A673 (cell line): Measurements from ENCODE around the gene SHC4. TPM values are rescaled to one million over a fixed set of nuclear protein-coding genes. Genes with fewer than 3 reads are reported as not detected.

Experiments used
- BruUV-seq: library from RNA; stranded (reverse); fragments of 400-500 nt; replicated peaks from 2 replicates; lab custom pipeline; 2021; lab: Mats Ljungman, UMichigan
- CTCF ChIA-PET: fragments of 300-600 bp; sonication (Branson Sonifier 250); formaldehyde crosslinking; loops from one replicate; lab custom pipeline; 2022; ENCODE audit warnings: antibody characterized with exemption; lab: Charles Lee
- POLR2A ChIA-PET: fragments of 300-600 bp; sonication (Branson Sonifier 250); formaldehyde crosslinking; loops from one replicate; lab custom pipeline; 2022; ENCODE audit warnings: antibody characterized with exemption; ENCODE audit not compliant: low non-redundant PET; lab: Charles Lee
- DNase-seq: peaks from one replicate; pipeline ENCODE4 v3.0.0-alpha.2; 2015; ENCODE audit warnings: low spot score
- H3K27ac ChIP-seq: fragments of 200-600 bp; sonication (generic); 2 replicates; pipeline ENCODE4 v1.5.1; 2016; ENCODE audit warnings: mixed run types, low read depth, mild to moderate bottlenecking, mixed read lengths, antibody characterized with exemption, low read length; ENCODE audit not compliant: poor library complexity, severe bottlenecking
- H3K27me3 ChIP-seq: fragments of 200-600 bp; sonication (generic); replicated peaks from 2 replicates; pipeline ENCODE4 v1.6.1; 2017; ENCODE audit warnings: mixed run types, low read depth, mild to moderate bottlenecking, mixed read lengths, antibody characterized with exemption, low read length; ENCODE audit not compliant: insufficient read depth, poor library complexity
- H3K36me3 ChIP-seq: fragments of 200-600 bp; sonication (generic); 2 replicates; pipeline ENCODE4 v1.6.1; 2016; ENCODE audit warnings: mixed run types, mild to moderate bottlenecking, mixed read lengths, antibody characterized with exemption, low read length; ENCODE audit not compliant: insufficient read depth, poor library complexity, severe bottlenecking
- H3K4me1 ChIP-seq: fragments of 200-600 bp; sonication (generic); 2 replicates; pipeline ENCODE4 v1.6.1; 2017; ENCODE audit warnings: mixed run types, mild to moderate bottlenecking, mixed read lengths, antibody characterized with exemption, low read length; ENCODE audit not compliant: insufficient read depth, poor library complexity, severe bottlenecking
- H3K4me3 ChIP-seq: fragments of 200-600 bp; sonication (generic); 2 replicates; pipeline ENCODE4 v1.5.1; 2016; ENCODE audit warnings: low read depth, mixed run types, mild to moderate bottlenecking, mixed read lengths, low read length; ENCODE audit not compliant: poor library complexity, severe bottlenecking
- H3K9me3 ChIP-seq: fragments of 200-600 bp; sonication (generic); 2 replicates; pipeline ENCODE4 v1.6.1; 2016; ENCODE audit warnings: mixed run types, low read depth, mild to moderate bottlenecking, mixed read lengths, antibody characterized with exemption, low read length; ENCODE audit not compliant: poor library complexity, severe bottlenecking
- EZH2 ChIP-seq: fragments of 200-600 bp; sonication (generic); IDR thresholded peaks from 2 replicates; pipeline ENCODE4 v1.6.1; 2017; ENCODE audit warnings: borderline replicate concordance, low read depth, mild to moderate bottlenecking, mixed read lengths, antibody characterized with exemption, low read length; ENCODE audit not compliant: poor library complexity, severe bottlenecking
- intact Hi-C: fragments of 100-400 bp; cut with micrococcal nuclease; formaldehyde crosslinking; loops from one replicate; pipeline ENCODE4 v1.10.0; 2022; ENCODE audit not compliant: unreplicated experiment
- total RNA-seq: library from RNA; stranded (reverse); gene quantifications from 2 replicates; pipeline ENCODE4 v1.2.3, GENCODE V29; 2021
- TF ChIP-seq, protein P1 (sequence below): fragments of 300-800, 200-600 bp; sonication (generic); conservative IDR thresholded peaks from 2 replicates; pipeline ENCODE4 v1.5.1; 2017; ENCODE audit warnings: low read depth, mild to moderate bottlenecking, antibody characterized with exemption, low read length, moderate library complexity, mixed read lengths

Gene SHC4
- total RNA-seq, 1 experiment from 2014 or later, result 0.73 TPM

DNA sequence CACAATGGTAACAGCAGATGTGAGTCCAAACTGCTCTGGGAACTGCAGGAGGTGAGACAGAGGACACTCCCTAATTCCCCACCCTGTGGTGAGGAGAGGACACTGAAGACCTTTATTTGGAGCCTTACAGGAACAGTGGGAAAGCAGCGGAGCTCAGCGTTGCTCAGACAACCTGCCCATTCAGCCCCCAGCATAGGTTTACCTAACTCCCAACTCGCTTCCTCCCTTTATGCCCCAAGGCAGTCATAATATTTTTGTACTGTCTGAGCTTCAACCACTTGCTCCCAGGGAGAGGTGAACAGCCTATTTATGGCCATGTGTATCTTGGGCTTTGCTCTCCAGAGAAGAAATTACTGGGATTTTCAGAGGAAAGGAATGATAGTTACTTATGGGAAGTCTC lies 34.1 kb downstream of the SHC4 start:
- no peaks in the 10 kb centered on the region for H3K36me3 ChIP-seq
- CTCF ChIA-PET, result no interaction called here
- no peaks in the 10 kb centered on the region for H3K4me1 ChIP-seq
- no peak for DNase-seq
- H3K9me3 ChIP-seq, result no peaks in the 10 kb centered on the region
- POLR2A ChIA-PET, result no interaction called here
- H3K27ac ChIP-seq, result no peak overlapping the region
- intact Hi-C loops, result no loop called here
- H3K4me3 ChIP-seq, result no peak overlapping the region
- no TSS peak for BruUV-seq
- peaks cover 5% of the 10 kb centered on the region for H3K27me3 ChIP-seq
- TF ChIP-seq, protein P1, sequence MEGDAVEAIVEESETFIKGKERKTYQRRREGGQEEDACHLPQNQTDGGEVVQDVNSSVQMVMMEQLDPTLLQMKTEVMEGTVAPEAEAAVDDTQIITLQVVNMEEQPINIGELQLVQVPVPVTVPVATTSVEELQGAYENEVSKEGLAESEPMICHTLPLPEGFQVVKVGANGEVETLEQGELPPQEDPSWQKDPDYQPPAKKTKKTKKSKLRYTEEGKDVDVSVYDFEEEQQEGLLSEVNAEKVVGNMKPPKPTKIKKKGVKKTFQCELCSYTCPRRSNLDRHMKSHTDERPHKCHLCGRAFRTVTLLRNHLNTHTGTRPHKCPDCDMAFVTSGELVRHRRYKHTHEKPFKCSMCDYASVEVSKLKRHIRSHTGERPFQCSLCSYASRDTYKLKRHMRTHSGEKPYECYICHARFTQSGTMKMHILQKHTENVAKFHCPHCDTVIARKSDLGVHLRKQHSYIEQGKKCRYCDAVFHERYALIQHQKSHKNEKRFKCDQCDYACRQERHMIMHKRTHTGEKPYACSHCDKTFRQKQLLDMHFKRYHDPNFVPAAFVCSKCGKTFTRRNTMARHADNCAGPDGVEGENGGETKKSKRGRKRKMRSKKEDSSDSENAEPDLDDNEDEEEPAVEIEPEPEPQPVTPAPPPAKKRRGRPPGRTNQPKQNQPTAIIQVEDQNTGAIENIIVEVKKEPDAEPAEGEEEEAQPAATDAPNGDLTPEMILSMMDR, result no peak

DNA sequence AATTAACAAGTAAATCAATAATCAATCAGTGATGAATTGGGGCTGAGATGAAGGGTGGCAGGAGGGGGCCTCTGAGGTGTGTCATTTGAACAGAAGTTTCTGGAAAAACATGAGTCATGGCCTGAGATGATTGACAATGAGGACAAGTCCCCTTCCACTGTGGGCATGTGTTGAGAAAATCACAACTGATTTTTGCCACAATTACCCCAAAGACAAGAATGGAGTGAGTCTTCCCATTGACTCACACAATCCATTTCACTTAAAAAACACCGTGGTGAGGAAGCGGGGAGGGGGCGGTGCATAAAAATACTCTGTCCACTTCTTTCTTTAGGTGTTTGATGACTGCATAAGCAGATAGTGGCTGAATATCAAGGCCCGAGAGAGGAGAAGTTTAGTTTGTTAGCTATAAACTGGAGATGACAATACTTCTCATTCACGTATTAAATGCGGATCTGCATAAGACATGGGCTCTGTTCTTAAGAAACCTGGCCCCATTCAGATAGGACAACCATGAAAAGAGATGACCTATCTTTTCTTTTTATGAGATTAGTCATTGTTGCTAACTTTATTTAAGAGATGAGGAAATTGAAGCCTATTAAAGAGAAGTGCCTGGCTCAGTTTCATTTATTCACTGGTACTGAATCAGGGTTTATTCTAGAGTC lies 34.7 kb downstream of the SHC4 start:
- intact Hi-C loops, result no loop called here
- no peak overlapping the region for H3K27ac ChIP-seq

DNA sequence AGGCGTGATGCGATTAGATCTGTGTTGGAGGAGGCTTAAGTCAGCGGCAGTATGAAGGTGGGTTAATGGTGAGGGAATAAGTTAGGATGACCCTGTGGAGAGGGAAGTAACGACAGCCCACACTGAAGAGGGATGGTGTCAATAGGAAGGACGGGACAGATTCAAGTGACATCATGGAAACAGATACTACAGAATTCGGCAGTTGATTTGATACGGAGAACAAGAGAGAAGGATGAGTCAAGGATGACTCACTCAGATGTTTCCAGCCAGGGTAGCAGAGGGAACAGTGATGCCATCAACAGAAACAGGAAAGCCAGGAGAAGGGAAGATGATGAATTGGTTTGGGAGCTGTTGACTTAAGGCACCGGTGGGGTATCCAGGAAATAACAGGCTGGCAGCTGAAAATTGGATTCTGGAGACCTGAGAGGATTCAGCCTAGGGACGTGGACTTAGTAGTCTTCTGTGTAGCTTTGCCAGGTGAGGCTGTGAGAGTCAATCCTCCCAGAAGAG lies 38.0 kb downstream of the SHC4 start:
- ChIA-PET POLR2A (interaction anchor here (0.6 to 0.7 kb wide), 2 partner anchors 31 to 793 kb away, joined by 3 to 6 read pairs; no protein-coding TSS in a partner anchor), CTCF (no interaction called here)
- Histone ChIP-seq H3K9me3 (no peaks in the 10 kb centered on the region), H3K36me3 (no peaks in the 10 kb centered on the region), H3K4me1 (peaks cover 6% of the 10 kb centered on the region), H3K27me3 (peaks cover 5% of the 10 kb centered on the region), H3K4me3 (no peak overlapping the region), H3K27ac (no peak overlapping the region)
- TF ChIP-seq EZH2, result no peak
- TF ChIP-seq, protein P1, result no peak
- intact Hi-C loops, result no loop called here
- BruUV-seq, result no TSS peak
- DNase-seq, result peak; percentile 80

More for the DNA sequence above, 34.7 kb downstream of the SHC4 start:
- ChIA-PET POLR2A (no interaction called here), CTCF (no interaction called here)
- Histone ChIP-seq H3K27me3 (peaks cover 5% of the 10 kb centered on the region), H3K9me3 (no peaks in the 10 kb centered on the region), H3K36me3 (no peaks in the 10 kb centered on the region), H3K4me1 (no peaks in the 10 kb centered on the region), H3K4me3 (no peak overlapping the region)
- no peak for DNase-seq
- BruUV-seq, result no TSS peak
- TF ChIP-seq, protein P1, result no peak
- TF ChIP-seq EZH2, result no peak
